Activated CD8-positive, alpha-beta memory T cell treated with anti-CD3 and anti-CD28 coated beads, Interleukin-2, amount 50 U/mL, for 1 hour (primary cell): ENCODE data around the gene IWS1.
"Not testable (repeated sequence)": the region's sequence is repeated elsewhere in the genome, so short reads cannot be mapped to it uniquely, and the experiment has no call there.

Experiments used
- DNase-seq: peaks from one replicate; pipeline ENCODE4 v3.0.0-alpha.2; 2020; ENCODE audit errors: extremely low read depth

The IWS1 gene

DNA sequence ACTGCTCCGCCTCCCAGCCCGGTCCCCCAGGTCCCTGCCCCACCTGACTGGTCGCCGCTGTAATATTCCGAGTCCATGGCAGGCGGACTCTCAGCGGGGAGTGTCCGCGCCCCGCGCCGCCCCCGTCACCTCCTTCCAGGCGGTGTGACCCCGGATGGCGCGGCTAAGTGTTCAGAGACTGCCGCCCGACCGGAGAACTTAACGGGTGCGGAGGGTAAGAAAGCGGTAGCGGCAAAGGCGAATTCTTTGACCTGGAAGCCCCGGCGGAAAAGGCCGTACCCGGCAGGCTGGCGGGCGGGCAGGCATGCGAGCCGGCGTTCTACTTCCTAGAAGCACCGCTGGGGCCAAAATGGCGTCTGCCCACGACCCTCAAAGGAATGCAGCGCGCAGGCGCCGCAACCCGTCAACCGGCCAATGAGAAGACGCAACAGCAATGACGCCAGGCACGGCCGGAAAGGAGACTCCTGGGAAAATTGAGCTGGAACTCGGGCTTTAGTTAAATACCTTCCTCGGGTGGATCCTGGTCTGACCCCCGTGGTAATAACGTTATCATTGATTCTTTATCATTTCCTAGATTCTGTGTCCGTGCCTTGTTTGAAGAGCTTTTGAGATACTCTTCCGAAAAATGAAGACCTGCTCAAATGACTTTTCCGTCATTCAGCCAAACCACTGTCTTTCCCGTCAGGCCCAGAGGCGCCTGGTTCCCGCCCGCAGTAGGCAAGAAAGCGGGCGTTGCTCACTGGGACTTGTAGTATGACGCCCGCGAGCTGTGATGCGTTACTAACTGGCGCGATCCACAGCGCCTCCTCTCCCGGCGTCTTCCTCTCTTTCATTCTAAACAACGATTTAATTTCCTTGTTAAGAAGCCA lies at the start of gene IWS1:
Gene IWS1 (minus strand): TSS at position 358 of the 869 bp plus-strand sequence. CDS start 281 bp downstream, at position 77.
- peak; percentile 83 for DNase-seq

DNA sequence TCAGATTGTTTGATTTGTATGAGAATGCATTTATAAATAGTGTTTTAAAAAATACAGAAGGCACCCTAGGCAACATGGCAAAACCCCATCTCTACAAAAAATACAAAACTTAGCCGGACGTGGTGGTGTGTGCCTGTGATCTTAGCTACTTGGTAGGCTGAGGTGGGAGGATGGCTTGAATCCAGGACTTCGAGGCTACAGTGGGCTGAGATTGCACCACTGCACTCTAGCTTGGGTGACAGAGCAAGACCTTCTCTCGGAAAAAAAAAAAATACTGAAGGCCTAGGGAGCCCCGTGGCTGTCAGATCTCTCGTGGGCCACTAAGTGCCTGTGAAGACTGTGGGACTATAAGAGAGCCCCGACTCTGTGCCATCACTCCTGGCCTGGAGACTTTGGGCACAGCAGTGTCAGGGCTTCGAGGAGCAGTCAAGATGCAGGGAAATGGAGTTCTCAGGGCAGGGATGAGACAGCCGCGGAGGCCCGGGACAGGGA lies 49.7 kb upstream of the IWS1 start:
- DNase-seq = no peak

DNA sequence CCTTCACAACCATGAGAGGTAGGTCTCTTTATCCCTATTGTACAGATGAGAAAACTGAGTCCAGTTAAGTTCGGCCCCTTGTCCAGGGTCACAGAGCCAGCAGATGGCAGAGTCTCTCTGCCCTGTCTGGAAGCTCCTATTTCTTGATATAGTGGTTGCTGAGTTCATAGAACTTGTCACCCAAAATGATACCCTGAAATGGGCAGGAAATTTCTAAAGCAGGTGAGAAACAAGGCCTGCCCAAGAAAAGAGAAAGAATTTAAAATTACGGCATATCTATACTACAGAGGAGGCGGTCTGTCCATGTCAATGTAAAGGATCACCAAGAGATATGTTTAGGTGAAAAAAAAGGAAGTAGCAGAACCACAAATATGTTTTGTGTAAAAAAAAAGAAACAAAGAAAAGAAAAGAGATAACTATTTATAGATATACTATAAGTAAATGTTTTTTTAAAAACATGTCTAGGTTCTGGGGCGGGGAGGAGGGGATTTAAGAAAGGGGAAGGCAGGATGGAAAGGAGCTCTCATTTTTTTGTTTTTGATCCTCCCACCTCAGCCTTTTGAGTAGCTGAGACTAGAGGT lies 49.0 kb upstream of the IWS1 start:
- DNase-seq = no peak

DNA sequence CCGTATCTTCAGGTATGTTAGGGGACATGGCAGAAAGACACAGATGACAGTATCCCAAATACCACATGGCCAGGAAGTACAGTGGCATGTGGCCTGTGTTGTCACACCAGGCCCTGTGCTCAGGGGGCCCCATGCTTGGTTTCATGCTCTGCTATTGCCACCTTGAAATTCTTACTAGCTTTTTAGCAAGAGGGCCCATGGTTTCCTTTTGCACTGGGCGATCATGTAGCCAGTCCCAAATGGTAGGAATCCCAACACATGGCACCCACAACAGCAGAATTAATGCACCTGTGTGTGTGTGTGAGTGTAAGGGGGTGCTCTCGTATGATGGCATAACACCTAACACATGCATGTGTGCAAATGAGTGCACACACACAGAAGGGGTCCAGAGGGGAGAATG lies 48.4 kb upstream of the IWS1 start:
- DNase-seq = no peak

DNA sequence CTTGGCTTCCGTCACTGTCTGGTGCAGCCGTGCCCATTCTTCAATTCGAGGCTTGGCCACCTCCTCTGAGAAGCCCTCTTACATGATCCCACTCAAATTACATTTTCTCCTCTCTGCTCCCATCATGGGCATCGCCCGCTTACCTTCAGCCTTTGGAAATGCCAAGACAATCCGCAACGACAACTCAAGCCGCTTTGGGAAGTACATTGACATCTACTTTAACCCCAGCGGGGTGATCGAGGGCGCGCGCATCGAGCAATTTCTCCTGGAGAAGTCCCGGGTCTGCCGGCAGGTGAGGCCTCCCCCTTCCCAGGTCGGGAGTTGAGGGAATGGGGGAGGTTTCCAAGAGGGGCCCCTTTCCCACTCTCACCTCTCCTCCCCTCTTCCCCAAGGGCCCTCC lies 47.5 kb upstream of the IWS1 start:
- no peak for DNase-seq

DNA sequence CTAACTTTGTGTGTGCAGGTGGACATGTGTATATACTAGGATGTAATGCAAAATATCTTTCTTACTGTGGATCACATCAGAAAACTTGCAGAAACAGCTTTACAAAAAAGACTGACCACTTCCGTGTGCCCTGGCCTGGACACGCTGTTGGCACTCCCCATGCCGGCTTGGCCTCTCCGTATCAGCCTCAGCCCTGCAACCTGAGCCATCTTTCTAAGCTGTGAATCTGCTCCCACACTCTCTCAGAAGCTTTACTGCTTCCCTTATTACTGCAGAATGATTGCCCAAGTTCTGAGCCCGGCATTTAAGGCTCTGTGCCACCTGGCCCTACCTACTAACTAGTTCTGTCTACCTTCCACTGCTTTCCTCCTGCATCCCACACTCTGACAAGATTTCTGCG lies 47.0 kb upstream of the IWS1 start:
- DNase-seq = no peak

DNA sequence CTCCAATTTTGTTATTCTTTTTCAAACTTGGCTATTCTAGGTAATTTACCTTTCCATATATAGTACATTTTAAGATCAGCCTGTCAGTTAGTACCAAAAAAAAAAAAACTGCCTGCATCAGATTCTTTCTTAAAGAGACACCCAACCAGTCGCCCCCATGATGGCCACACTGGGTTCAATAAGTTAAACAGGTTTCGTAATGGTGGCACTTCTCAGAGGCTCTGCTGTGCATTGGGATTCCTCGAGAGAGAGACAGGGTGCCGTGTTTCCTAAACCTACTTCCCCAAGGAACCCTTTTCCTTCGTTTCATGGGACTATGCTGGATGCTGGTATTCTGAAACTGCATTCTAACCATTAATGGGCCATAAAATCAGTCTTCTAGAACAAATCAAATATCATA lies 46.6 kb upstream of the IWS1 start:
- no peak for DNase-seq

DNA sequence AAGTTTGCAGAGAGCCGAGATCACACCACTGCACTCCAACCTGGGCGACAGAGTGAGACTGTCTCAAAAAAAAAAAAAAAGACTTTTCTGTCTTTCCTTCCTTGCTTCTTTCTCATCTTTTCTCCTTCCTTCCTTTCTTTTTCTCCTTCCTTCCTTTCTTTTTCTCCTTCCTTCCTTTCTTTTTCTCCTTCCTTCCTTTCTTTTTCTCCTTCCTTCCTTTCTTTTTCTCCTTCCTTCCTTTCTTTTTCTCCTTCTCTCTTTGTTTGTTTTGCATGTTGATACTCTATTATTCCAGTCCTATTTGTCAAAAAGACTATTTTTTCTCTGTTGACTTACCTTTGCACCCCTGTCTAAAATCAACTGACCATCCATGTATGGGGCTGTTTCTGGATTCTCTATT lies 46.1 kb upstream of the IWS1 start:
- not testable (repeated sequence) for DNase-seq

DNA sequence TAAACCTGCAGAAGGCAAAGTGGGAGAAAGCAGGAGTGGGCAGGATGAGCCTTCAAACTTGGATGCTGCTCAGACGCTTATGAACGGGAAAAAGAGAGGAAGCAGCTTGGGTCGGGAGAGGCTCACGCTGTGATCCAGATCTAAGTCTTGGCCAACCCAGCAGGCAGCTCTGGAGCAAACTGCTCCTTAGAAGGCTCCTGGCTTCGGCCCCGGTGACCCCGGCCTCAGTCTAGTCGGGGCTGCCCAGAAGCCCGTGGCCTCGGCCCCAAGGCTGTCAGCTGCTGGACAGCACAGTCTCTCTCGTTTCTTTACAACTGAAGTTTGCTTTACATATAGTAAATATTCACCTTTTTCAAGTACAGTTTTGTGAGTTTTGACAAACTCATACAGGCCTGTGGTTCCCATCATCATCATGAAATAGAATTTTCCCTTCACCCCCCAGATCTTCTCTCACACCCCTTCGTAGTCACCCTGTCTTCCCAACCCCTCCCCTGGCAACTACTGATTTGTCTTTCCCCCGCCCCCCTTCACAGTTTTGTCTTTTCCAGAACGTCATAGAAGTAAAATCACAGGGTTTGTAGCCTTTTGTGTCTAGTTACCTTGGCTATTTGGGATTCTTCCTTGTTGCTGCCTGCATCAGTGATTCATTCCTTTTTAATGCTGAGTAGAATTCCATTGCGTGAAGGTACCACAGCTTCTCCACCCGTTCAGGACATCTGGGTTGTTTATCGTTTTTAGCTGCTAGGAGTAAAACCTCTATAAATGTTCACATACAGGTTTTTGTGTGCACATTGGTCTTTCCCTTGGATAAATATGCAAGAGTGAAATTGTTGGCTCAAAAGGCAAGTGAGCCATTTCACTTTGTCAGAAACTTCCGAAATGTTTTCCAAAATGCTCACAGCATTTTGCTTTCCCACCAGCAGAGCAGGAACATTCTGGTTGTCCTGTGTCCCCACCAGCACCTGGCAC lies 44.3 kb upstream of the IWS1 start:
- no peak for DNase-seq

DNA sequence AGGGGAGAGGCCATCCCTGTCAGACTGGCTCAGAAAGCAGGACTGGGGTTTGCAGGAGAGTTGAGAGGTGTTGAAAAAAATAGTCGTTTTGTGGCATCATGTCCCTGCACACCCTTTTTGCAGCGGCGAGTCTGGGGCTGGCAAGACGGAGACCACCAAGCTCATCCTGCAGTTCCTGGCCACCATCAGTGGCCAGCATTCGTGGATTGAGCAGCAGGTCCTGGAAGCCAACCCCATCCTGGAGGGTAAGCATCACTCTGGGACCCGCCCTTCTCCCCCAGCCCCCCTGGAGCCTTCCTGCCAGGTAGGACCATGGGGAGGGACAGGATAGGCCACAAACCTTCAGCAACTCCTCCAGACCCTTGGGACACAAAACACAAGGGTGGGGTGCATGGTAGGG lies 43.4 kb upstream of the IWS1 start:
- DNase-seq = no peak

DNA sequence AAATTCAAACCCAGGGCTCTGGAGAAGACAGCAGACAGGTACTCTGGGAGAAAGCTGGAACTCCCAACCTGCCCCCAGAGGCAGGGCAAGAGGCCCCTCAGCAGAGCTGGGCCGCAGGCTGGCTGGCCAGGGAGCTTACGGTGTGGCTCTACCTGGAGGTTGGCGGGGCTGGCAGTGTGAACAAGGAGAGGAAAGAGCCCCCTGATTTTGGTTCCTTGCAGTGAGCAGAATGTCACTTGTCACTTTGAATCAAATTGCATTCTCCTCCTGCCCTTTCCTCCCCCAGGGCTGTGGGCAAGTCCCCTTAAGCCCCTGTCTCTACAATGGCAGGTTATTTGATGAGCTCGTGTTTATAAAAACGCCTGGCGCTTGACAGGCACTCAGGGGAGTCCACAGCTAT lies 41.8 kb upstream of the IWS1 start:
- DNase-seq = no peak

DNA sequence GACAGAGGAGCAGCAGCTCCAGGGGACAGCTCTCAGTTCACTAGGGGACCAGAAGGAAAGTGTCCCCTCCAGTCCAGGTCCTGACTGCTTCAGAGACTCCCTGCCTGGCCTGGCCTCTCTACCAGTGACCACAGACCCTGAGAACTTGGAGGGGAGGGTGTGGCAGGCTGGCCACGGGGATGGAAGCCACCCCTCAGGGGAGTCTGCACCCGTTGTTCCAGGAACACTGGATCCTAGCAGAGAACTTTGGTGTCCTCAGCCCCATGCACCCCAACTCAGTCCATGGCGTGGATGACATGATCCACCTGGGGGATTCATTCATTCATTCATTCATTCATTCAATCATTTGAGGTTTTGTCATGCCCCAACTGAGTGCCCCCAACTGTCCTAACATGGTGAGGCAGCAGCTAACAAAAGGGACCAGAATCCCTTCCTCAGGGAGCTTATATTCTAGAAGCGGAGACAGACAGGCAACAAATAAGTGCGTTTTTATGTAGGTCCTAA lies 41.1 kb upstream of the IWS1 start:
- no peak for DNase-seq

DNA sequence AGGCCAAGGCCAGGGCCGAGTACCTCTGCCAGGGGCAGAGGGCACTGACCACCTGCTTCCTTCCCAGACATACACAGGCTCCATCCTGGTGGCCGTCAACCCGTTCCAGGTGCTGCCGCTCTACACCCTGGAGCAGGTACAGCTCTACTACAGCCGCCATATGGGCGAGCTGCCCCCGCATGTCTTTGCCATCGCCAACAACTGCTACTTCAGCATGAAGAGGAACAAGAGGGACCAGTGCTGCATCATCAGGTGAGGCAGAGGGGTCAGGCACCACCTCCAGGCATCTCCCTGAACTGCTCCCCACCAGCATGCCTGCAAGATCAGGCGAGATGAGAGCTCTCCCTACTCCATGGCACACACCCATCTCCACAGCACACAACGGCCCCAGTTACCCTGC lies 40.3 kb upstream of the IWS1 start:
- no peak for DNase-seq

DNA sequence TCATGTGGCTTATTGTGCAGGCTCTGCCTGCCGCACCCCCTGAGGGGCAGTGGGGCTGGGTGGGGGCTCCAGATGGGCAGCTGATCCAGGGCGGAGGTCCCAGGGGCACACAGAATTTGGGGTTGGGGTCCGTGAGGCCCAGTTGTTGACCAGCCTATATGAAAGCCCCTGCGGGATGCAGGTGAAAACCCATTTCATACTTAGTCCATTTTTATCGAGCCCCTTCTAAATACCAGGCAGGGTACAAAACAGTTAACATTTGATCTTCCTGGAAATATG lies 39.8 kb upstream of the IWS1 start:
- no peak for DNase-seq

DNA sequence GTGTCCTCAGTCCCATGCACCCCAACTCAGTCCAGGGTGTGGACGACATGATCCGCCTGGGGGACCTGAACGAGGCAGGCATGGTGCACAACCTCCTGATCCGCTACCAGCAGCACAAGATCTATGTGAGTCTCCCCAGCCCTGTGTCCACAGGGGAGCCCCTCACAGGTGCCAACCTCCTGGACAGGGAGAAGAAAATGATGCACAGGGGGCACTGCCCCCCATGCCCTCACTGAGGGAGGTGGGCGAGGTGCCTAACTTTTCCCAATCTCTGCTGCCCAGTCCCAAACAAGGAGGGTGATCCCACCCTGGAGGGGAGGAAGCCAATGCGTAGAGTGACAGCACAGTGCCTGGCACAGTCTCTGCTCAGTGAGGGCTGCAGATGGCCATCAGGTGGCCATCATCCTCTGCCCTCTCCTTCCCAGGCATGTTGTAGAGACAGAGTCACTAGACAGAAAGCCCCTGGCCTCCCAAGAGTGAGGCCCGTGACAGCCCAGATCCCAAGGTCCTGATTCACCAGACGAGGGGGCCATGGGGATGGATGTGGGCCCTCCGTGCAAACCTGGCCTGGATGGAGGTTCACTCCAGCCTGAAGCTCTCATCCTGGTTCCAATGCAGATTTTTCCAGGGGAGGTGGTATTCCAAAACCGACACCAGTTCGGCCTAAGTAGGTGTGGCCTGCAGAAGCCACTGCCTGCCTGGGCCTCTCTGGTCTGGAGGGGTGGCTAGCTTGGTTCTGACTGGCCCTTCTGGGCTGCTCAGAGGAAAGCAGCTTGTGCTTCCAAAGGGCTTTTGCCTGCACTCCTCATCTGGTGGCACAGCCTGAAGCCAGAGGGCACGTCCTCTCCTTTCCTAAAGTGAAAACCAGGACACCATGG lies 39.2 kb upstream of the IWS1 start:
- DNase-seq = no peak

DNA sequence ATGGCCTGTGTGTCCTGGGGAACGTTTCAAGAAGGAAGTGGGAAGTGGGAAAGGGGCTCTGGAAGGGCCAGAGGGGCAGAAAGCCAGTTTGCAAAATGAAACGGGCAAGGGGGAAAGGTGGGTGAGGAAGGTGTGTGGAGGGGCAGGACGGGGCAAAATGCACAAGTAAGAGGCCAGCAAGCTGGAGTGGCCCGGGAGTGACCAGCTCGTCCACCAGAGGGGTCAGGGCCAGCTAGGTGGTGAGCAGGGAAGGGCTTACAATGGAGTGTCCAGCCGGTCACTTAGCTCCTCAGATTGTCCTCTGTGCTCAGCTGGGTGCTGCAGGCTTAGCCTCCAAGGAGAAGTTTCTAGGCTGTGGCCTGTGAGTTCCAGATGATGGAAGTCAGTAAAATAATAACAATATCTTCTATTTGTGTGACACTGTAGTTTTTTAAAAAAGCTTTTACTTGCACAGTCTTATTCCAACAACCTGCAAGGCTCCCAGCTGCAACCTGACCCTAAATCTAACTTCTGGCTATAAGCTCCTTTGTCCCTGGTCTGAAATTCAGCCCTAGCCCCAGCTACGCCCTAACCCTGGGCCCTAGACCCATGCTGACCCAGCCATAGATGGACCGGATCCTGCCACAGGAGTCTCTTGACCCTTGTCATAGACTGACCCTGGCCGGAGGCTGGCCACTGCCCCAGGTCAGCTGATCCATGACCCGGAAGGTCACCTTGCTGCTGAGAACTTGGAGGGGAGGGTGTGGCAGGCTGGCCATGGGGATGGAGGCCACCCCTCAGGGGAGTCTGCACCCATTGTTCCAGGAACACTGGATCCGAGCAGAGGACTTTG lies 38.4 kb upstream of the IWS1 start:
- DNase-seq = no peak

DNA sequence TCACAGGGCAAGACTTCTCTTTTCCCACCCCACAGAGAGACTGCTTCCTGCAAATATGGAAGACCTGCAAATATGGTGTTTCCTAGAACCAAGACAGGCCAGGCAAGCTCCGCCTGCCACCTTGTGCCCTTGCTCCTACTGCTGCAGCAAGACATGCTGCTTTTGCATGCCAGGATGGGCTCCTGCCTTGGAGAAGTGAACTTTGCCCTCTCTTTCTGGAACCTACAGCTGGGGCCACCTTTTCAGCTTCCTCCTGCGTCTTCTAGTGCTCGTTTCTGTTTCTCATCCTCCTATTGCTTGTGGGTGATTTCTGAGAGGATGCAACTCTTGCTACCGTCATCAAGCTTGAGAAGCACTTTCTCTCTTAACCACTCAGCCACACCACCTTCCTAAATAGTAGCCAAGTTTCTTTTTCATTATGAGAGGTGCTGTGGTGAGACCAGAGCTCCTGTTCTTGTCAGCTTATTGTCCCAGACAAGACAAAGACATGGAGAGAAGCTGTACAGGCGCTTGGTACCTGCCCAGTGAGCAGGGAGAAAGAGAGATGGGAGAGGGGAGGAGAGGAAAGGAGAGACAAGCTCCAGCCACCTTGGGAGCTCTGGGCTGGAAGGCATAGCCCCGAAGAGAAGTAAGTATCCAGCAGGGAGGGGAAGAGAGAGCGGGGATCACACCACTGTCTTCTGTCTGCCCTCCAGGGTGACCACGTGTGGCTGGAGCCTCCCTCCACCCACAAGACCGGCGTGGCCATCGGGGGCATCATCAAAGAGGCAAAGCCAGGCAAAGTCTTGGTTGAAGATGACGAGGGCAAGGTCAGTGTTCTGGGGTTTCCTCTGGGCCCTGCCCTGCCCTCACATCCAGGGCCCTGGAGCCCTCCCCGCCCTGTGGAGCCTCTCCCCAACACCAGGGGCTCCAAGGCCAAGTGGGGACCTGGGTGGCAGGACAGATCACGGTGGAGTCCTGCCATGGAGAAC lies 37.5 kb upstream of the IWS1 start:
- DNase-seq = no peak

DNA sequence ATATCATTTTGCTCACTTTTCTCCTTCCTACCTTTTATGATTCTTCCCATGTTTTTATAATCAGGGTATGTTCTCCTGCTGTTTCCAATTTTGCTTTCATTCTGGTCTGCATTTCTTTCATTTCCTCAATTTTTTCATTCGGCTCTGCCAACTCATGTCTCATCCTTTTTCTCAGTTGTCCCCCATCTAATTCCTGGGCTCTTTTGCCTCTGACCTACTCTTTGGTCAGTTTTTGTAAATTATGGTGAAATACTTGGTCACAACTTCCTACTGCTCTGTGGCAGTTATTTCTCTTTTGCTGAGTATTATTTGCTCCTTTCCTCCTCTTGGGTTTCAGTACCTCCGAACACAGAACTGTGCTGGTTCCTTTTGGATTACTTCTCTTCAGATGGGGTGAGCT lies 36.6 kb upstream of the IWS1 start:
- DNase-seq = no peak

DNA sequence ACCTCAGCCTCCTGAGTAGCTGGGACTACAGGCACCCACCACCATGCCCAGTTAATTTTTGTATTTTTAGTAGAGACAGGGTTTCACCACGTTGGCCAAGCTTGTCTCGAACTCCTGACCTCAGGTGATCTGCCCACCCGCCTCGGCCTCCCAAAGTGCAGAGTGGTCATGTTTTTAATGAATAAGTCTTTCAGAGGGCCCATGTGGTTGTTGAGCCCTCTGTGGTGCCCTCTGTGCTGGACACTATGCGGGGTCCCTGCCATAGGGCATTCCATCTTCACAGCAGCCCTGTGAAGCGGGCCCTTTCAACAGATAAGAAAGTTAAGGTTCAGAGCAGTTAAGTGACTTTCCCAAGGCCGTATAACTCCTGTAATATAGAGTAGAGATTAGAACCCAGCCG lies 35.1 kb upstream of the IWS1 start:
- no peak for DNase-seq
